GM19455 (cell line): Measurements from ENCODE around the gene KATNB1.

Source experiments
- ATAC-seq: cut with Tn5 transposase; IDR thresholded peaks from one replicate; pipeline ENCODE4 v1.9.1; 2021; ENCODE audit not compliant: unreplicated experiment

The KATNB1 gene

DNA sequence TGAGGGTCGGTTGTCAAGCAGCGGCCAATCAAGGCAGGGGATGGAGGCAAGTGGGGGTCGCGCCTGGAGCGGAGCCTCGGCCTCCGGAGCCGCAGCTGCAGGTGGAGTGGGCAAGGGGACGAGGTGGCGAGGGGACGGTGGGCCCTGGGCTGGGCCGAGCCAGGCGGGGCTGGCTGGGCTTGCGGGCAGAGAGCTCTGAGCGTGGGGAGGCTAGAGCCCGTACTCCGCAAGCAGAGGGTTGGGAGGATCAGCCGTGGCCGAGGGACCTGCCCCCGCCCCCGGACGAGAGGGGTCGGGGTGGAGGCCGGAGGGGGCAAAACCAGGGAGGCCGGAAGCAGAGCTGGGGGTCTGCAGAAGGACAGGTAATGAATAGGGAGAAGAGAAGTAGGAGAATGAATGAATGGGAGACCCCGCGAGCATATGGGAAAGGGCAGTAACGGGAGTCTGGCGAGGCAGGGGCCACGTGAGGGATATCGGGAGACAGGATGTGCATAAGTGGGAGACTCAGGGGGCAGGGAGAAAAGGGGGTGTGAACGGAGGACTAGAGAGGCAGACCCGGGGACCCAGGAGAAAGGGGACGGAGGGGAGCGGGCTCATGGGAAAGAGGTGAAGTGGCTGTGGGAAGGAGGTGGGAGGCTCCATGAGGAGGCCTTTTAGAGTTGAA, at the start of gene KATNB1:
Gene KATNB1 (plus strand): TSS at position 16 of the 664 bp plus-strand sequence. CDS start 1,474 bp downstream, outside the sequence.
- ATAC-seq, result no peak

DNA sequence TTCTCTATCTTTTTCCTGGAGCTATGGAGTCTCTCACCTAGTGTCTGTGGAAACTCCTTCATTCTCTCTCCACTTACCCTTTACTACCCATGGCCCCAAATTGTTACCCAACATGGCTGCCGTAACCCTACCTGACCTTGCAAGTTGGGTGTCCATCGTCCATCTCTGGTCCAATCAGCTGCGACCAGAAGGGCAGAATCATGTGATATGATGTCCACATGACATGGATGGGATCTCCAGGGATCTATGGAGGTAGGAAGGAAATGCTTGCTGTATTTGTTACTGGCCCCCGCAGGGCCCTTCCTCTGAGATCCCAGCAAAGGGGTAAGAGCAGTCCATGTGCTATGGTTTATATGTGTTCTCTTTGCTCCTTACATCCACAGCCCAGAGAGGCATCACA, 49.0 kb upstream of the KATNB1 start:
- ATAC-seq, result no peak

- ATAC-seq, result no peak
These were observed 48.1 kb upstream of the KATNB1 start for GRCh38 chr16:57687363-57687929.

DNA sequence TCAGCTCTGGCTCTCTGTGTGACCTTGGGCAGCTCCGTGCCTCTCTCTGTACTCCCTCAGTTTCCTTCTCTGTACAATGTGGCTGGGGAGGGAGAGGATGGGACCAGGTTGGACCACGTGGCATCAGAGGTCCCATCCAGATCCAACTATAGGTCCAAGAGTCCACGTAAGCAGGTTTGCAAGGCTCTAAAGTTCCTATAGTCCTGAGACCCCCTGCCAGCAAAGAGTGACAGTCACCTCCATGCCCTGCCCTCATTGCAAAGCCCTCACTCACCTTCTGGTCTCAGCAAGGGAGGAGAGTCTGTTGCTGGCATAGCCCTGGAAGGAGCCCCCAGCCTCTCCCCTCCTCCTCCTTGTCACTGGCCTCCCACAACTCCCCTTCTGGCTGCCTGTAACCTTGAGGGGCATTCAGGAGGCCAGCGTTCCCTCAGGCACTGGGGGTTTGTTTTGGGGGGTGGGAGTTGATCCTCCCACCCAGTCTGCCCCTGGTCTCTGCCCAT, 47.0 kb upstream of the KATNB1 start:
- ATAC-seq, result no peak

GRCh38 chr16:57688987-57689761, 46.4 kb upstream of the KATNB1 start:
- ATAC-seq, result no peak

GRCh38 chr16:57689762-57690558, 45.6 kb upstream of the KATNB1 start:
- no peak for ATAC-seq

DNA sequence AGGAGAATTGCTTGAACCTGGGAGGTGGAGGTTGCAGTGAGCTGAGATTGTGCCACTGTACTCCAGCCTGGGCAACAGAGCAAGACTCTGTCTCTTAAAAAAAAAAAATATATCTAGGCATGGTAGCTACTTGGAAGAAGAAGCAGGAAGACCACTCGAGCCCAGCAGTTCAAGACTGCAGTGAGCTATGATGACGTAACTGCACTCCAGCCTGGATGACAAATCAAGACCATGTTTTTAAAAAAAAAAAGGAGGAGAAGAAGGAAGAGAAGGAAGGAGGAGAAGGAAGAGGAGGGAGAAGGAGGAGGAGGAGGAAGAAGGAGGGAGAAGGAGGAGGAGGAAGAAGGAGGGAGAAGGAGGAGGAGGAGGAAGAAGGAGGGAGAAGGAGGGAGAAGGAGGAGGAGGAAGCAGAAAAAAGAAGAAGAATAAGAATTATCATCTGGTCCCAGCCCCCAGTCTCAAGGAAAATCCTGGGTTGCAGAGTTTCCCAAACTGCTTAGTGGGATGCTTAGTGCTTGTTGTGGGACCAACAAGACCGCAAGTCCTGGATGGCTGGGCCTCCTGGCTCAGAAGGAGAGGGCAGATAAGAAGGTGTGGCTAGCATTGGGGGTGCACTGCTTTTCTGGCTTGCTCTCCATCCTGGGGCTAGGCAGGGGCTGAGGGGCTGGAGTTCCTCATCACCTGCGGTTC, 44.6 kb upstream of the KATNB1 start:
- ATAC-seq, result no peak

DNA sequence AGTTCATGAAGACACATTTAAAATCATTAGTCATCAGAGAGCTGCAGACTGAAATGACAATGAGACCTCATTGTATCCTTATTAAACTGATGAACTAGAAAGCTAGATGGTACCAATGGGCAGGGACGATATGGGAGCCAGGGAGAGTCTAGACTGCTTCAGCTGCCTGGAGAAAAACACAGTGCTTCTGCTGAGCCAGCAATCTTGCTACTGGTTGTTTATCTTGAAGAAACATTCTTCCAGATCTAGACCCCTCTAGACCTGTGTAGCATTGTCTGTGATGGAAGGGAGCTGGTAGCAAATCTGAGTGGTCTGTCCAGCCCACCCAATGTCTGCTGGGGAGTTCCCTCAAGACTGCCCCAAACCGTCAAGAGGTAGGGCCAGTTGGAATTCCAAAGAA, 42.9 kb upstream of the KATNB1 start:
- ATAC-seq, result no peak

DNA sequence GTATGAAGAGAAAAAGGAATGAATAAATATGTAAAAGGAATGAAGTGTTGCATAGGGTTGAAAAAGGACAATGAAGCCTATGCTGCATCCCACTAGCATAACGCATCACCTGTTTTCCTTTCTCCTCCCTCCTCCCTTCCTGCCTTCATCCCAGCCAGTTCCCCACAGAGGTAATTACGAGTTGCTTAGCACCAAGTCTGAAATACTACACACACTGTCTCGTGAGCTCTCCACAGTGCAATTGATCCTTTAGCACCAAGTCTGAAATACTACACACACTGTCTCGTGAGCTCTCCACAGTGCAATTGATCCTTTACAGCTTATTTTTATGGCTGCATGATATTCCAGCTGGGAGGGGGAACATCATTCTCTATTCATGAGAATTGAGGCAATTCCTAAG, 42.0 kb upstream of the KATNB1 start:
- no peak for ATAC-seq

GRCh38 chr16:57694231-57694724, 41.3 kb upstream of the KATNB1 start:
- ATAC-seq, result no peak

- no peak for ATAC-seq
These were observed 40.6 kb upstream of the KATNB1 start, which contains the start of gene DRC7 for GRCh38 chr16:57694725-57695679. Gene DRC7 (plus strand): TSS chr16:57694806. CDS start chr16:57697950, 3,144 bp downstream.

GRCh38 chr16:57695680-57696069, 39.9 kb upstream of the KATNB1 start:
- ATAC-seq, result no peak

GRCh38 chr16:57696240-57696639, 39.3 kb upstream of the KATNB1 start:
- no peak for ATAC-seq

GRCh38 chr16:57697896-57698537, 37.6 kb upstream of the KATNB1 start:
- ATAC-seq, result no peak

- no peak for ATAC-seq
These were observed 36.7 kb upstream of the KATNB1 start for GRCh38 chr16:57698812-57699405.

DNA sequence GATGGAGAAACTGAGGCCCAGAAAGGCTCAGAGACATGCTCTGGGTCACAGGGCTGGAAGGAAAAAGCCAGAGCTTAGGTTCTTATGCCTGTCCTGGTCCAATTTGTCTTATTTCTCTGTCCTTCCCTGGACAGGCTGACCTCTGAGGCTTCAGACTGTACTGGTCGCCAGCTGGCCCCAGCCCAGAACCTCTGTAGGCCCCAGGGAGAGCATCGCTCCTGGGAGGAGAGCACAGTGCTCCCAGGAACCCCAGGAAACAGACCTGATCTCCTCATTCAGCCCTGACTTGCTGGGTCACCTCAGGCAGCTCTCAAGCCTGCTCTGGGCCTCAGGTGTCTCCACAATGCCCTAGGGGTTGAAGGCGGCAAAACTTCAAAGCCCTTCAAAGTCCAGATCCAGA, 36.1 kb upstream of the KATNB1 start:
- ATAC-seq, result no peak

DNA sequence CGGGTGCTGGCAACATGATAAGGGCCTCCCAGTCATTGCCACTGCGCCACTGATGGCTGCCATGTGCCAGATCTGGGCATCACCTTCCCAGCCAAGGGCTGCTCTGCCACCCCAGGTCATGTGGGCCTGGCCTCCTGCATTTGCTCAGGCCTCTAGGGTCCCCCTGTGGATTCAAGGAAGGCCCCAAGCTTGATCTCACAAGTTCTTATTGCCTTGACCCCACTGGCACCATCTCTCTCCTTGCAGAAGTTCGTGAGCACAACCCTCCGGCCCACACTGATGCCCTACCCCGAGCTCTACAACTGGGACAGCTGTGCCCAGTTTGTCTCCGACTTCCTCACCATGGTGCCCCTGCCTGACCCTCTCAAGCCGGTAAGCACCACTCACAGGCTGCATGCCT, 35.7 kb upstream of the KATNB1 start:
- no peak for ATAC-seq

GRCh38 chr16:57700781-57701551, 34.6 kb upstream of the KATNB1 start:
- no peak for ATAC-seq
